IPS DF 19.7 (cell line): ENCODE measurements around the gene SLITRK1.
A peak's percentile ranks its signal among the peaks of the same experiment; 100 is the strongest.

Experiments used
- DNase-seq: peaks from one replicate; pipeline ENCODE4 v3.0.0-alpha.2; 2013; ENCODE audit warnings: low read depth, low spot score

SLITRK1 gene, protein sequence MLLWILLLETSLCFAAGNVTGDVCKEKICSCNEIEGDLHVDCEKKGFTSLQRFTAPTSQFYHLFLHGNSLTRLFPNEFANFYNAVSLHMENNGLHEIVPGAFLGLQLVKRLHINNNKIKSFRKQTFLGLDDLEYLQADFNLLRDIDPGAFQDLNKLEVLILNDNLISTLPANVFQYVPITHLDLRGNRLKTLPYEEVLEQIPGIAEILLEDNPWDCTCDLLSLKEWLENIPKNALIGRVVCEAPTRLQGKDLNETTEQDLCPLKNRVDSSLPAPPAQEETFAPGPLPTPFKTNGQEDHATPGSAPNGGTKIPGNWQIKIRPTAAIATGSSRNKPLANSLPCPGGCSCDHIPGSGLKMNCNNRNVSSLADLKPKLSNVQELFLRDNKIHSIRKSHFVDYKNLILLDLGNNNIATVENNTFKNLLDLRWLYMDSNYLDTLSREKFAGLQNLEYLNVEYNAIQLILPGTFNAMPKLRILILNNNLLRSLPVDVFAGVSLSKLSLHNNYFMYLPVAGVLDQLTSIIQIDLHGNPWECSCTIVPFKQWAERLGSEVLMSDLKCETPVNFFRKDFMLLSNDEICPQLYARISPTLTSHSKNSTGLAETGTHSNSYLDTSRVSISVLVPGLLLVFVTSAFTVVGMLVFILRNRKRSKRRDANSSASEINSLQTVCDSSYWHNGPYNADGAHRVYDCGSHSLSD

DNA sequence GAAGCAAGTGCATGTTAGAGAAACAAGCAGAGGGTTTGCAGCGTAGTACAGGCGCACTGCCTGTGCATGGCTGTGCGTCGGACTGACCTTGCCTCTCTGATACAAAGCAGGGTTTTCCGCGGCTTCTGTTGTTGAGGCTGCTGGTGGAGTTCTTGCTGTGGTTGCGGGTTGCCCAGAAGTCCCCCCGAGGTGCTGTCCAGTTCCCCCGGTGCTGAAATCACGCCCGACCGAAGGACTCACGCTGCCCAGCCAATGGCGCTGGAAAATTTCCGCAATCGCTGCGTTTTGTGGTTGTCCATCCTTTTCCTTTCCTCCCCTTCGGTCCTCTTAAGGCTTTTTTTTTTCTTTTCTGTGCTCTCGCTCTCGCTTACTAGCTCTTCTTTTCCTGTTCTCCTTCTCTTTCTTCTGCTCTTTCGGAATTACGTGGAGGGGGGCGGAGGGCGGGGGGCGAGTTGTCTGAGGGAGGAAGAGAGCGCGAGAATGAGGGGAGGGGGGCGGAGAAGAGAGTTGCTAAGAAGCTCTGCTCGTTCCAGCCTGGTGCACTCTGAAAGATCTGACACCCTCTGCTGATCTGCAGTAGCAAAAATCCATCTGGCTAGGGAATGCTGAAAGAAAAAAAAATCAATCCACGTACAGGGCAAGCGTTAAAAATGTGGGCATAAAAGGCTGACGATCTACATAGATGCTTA is at the start of gene SLITRK1:
Gene SLITRK1 (minus strand): TSS at position 558 of the 689 bp plus-strand sequence. CDS start 967 bp downstream, outside the sequence.
- peak; percentile 76 for DNase-seq

DNA sequence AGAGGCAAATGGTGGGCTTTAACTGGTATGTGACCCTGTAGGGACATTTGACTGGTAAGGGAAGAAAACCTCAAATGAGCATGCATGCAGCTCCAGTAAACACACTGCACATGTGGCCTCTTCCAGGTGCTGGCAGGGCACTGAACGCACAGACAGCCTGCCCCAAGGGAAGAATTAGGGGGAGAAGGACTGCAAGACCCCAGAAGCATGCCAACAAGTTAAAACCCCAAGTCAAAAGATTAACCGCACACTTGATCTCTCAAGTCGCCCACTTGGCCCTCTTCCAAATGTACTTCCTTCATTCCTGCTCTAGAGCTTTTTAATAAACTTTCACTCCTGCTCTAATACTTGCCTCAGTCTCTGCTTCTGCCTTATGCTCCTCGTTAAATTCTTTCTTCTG is 46.9 kb upstream of the SLITRK1 start:
- no peak for DNase-seq

DNA sequence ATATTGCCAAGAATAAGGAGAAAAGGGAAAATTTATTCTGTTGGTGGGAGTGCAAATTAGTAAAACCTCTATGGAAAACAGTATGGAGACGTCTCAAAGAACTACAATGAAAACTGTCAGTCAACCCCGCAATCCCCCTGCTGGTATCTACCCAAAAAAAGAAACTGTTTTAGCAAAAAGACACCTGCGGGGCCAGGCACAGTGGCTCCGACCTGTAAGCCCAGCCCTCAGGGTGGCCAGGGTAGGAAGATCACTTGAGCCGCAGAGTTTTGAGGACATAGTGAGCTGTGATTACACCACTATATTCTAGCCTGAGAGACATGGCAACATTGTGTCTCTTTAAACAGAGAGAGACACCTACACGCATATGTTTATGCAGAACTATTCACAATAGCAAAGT is 37.5 kb upstream of the SLITRK1 start:
- no peak for DNase-seq

DNA sequence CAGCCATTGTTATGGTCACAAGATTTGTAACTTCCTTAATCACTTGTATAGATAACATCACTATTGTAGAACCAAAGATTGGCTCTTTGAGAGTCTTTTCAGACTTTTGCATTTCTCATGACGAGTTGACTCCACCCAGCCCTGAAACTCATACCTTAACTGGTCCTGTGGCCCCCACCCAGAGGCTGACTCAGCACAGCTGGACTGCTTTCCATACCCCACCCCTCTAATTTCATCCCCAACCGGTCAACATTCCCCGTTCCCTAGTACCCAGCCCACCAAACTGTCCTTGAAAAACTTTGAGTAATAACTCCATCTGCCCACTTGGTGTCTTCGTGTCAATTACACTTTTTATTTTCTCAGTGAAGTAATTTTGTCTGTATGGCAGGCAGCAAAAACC is 32.1 kb upstream of the SLITRK1 start:
- DNase-seq: no peak

DNA sequence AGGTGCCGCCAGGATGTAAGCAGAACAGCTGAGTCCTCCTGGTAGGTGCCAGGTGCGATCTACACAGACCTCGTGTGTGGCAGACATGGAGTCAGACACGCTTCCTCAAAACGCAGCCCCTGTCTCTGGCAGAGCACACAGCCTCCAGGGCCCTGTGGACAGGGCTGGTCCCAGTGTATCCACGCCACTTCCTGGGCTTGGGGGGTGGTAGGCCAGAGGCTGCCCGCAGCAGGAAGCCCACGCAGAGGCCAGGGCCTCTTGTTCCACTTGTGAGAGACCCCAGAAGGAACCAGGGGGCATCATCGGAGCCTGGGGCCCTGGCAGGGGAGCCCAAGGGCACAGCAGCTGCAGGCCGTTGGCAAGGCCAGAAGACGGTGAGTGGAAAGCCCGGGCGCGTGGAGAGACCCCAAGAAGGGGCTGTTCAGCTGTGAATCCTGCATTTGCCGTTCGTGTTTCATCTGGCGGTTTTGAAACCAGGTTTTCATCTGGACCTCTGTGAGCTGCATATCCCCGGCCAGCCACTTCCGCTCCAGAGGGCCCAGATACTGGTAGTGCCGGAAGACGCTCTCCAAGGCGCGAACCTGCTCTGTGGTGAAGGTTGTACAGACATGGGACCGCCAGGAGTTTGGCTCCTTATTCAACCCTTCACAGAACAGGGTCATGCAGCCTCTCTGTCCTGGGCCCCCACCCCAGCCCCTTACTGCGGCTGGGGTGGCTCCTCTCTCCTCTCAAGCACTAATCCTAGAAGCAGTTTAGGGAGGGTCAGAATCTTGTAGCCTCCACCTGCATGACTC is 25.1 kb upstream of the SLITRK1 start:
- DNase-seq: no peak

DNA sequence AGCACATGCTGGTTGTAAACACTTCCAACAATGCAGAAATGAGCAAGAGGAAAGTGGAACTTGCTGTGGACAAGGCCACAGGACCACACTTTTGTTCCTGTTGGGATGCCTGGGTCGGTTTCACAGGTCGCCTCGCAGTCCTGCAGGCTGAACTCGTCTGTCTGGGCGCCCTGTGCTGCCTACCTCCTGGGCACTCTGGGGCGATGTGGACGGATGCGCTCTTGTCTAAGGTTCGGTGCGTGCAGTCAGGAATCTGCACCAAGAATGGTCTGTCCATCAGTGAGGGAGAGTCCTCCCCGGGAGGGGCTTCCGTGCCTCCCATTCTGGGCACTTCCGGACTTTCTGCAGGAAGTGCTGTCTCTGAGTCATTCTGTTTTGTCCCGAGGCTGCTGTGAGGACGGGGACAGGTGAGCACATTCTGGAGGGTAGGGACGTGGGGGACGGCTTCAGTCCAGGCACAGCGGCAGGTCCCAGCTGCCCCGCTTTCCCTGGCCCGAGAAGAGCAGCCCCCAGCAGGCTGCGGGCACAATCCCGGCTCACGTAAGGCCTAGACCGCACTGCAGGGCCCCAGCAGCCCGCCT is 24.1 kb upstream of the SLITRK1 start:
- DNase-seq: no peak

DNA sequence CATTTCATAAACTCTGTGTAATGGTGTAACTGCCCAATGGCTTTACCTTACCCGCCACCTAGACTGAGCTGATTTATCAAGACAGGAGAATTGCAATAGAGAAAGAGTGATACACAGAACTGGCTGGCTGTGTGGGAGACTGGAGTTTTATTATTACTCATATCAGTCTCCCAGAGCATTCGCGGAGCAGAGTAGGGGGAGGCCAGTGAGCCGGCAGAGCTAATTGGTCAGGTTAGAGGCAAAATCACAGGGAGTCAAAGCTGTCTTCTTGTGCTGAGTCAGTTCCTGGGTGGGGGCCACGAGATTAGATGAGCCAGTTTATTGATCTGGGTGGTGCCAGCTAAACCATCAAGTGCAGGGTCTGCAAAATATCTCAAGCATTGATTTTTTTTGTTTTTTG is 23.4 kb upstream of the SLITRK1 start:
- DNase-seq: no peak

DNA sequence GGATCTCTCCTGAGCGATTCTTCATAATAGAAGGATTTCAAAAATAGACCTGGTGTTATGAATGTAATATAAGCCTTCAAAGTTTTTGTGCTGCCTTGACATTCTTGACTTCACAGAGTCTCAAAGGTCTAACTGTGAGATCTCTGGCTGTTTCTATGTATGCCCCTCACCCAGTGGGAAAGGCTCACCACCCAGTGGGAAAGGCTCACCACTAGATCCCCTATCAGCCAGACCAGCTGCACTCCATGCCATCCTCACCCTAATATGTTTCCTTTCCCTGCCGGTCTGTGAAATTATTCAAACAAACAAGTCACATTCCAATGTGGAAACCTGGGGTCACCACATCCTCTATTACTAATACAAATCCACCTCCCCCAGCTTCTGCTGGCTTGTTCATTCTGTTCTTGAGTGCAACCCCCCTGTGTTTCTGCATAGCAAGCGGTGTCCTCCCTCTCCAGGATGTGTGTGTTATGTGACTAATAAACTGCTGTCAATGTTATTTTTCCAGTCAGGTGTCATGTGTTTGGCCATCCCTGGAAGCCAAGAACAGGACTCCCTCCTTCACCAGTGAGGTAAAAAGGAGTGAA is 13.8 kb upstream of the SLITRK1 start:
- no peak for DNase-seq

DNA sequence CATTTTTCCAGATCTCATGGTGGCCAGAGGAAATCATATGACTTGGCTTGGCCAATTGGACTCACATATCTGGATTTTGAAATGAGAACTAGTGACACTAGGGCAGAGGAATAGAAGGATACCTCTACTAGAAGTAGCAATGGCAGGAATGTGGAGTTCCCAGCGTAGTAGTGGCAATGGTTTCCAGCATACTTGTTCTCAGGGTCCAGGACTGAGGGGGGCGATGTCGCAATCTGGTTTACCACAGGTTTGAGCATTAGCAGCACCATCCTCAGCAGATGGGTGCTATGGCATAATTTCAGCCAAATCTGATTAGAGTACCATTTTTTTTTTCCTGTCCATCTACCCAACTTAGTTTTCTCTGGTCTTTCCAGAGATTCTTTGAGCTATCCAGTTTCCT is 8.1 kb upstream of the SLITRK1 start:
- DNase-seq: no peak

DNA sequence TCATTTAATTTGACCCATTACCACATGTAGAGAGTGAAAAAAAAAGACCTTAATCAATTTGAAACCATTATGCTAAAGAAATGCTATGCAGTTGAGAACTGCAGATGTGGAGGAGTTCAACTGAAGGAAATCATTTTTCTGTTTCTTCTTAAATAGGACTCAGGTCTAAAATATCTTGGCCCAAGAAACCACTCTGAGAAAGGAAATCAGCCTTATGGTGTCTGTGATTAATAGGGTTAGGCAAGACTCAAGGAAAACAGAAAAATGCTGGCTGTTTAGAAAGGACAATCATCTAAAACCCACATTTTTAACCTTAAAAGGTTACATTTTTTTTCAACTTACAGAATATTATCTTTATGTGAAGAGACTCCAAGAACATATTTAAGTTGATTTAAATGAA is 1.9 kb upstream of the SLITRK1 start:
- no peak for DNase-seq

DNA sequence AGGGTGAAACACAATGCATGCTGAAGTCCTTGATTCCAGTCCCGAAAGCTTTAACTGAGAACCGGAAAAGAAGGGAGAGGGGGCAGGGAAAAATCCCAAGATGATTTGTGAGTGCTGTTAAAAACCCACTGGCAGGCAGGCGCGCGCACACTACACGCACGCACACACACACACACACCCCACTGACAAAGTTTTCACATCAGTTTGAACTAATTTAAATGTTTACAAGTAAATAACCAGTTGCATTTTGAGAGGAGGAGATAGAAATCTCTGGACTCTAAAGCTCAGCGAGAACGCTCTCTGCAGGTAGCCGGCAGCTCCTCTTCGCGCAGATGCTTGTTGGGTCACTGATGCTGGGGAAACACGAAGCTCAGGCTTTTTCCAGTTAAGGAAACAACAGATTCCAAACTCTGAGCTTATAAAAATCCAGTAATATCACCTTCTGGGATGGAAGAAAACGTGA is 818 bp upstream of the SLITRK1 start:
- no peak for DNase-seq

DNA sequence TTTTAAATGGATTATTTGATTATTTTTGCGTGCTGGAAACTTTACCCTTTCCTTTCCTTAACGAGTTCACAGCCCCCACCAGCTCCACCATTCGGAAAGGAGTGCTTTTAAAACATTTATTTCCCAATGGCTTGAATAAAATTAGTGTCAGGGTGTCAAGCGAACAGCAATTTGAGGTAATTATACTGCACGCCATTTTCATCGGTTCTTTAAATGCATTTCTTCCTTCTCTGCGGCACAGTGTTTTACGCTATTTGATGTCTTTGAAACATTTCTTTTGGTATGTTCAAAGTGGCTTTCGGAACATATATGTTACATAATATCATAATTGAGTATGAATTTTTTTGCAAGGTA is 309 bp upstream of the SLITRK1 start:
- no peak for DNase-seq

DNA sequence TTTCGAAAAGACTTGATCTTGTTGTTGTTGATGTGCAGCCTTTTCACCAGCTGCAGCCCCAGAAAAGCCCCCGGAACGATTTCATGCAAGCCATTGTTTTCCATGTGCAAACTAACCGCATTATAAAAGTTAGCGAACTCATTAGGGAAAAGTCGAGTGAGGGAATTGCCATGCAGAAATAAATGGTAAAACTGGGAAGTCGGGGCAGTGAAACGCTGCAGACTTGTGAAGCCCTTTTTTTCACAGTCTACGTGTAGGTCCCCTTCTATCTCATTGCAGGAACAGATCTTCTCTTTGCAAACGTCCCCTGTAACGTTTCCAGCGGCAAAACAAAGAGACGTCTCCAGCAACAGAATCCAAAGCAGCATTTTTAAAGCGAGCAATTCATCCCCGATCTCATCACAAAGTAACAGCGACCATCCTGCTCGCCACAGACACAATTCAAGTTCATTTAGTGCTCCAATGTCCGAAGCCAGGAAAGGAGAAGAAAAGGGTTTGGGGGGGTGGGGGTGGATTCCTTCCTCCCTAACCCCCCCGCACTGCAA is 1.1 kb downstream of the SLITRK1 start:
- DNase-seq: no peak

DNA sequence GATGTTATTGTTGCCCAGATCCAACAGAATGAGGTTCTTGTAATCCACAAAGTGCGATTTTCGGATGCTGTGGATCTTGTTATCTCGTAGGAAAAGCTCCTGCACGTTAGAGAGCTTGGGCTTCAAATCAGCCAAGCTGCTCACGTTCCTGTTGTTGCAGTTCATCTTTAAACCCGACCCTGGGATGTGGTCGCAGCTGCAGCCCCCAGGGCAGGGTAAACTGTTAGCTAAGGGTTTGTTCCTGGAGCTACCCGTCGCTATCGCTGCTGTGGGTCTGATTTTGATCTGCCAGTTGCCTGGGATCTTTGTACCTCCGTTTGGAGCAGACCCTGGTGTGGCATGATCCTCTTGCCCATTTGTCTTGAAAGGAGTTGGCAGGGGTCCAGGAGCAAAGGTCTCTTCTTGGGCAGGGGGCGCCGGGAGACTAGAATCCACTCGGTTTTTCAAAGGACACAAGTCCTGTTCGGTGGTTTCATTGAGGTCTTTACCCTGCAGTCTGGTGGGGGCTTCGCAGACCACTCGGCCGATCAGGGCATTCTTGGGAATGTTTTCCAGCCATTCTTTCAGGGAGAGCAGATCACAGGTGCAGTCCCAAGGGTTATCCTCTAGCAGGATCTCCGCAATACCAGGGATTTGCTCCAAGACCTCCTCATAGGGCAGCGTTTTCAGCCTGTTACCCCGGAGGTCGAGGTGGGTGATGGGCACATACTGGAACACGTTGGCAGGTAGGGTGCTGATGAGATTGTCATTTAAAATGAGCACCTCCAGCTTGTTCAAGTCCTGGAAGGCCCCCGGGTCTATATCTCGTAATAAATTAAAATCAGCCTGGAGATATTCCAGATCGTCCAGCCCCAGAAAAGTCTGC is 1.8 kb downstream of the SLITRK1 start:
- no peak for DNase-seq

DNA sequence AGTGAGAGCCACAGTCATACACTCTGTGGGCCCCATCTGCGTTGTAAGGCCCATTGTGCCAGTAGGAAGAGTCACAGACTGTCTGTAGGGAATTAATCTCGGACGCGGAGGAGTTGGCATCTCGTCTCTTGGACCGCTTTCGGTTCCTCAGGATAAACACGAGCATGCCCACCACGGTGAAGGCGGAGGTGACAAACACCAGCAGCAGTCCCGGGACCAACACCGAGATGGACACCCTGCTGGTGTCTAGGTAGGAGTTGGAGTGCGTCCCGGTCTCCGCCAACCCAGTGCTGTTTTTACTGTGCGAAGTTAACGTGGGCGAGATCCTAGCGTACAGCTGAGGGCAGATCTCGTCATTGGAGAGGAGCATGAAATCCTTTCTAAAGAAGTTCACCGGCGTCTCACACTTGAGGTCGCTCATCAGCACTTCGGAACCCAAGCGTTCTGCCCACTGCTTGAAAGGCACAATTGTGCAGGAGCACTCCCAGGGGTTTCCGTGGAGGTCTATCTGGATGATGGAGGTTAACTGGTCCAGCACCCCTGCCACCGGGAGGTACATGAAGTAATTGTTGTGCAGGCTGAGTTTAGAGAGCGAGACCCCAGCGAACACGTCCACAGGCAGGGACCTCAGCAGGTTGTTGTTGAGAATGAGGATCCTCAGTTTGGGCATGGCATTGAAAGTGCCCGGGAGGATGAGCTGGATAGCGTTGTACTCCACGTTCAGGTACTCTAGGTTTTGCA is 2.7 kb downstream of the SLITRK1 start:
- DNase-seq: no peak

DNA sequence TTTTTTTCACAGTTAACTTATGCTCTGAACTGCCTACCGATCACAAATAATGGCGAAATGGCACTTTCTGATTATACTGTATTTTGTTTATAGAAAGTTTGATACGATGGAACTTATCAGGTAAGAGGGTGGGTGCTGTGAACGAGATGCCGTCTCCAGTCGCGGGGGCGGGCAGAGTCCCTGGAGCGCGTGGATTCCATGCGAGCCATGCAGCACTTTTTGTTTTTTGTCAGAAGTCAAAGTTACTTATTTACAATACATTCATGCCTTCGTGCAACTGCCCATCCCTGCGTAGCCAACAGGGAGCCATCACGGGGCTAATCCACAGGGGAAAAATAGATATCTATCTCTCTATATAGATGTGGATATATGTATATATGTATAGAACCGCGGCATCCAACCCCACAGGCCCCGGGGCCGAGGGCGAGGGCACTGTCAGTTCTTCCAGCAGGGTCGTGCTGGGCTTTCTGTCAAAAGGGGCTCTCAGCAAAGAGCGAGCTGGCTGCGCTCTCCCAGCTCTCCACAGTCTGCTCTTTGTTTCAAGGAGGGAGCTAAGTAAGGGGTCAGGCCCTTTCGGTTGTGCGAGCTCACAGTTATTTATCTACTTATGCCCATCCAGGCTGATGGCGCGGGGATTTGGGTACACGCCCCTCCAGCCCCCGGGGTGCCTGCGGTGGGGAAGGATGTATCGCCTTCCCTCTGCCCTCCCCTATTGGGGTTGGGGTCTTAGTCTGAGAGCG is 3.4 kb downstream of the SLITRK1 start:
- DNase-seq: no peak

DNA sequence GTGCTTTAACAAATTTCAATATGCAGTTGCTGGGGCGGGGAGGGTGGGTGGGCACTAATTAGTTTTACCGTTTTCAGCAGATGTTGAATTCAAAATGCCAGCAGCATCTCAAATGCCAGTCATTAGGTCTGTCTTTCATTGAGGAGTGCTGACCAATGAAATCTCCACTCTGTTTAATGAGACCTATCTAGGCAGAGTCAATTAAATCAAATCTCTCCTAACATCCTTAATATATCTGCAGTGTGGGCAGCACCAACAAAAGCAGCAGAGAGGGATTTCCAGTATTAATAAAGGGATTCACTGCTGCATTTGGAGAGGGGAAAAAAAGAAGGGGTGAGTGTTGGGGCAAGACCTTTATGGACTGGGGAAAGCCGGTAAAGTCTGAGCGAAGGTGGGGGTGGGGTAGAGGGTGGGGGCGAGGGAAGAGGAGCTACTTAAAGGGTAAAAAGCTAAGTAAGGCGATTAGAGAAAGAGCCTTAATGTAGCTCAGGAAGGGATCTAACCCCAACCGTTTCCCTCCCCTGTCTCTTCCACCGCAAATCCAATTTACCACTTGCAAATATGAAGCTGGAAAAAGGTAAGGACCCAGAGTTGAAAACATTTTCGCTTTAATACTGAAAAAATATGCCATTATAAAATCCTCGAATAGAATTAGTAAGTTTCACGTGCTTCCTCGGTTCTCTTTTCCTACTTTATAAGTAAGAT is 4.5 kb downstream of the SLITRK1 start:
- no peak for DNase-seq

DNA sequence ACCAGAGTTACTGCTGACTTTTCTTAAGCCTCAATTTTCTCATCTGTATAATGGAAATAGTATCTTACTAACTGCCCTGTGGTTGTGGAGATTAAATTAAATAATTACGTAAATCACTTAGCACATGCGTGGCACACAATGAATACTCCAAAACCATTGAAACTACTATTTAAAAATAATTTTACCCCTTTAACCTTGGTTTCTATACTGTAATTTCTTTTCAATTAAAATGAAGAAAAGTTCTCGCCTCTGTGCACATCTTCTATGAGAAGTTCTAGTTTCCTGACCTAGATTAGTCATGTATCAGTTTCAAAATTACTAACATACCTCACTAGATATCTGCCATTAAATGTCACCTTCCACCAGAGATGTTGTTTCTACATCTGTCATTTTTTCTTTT is 5.7 kb downstream of the SLITRK1 start:
- DNase-seq: no peak
